ENCODE results near the gene DSN1. TPM values are rescaled to one million over a fixed set of nuclear protein-coding genes. Genes with fewer than 3 reads are reported as not detected.
A peak's percentile ranks its signal among the peaks of the same experiment; 100 is the strongest.

Gene DSN1
- total RNA-seq, 6 donors from 2014 or later = 4.7 to 29.3 (median 7.8) TPM

- no peaks in the 10 kb centered on the region for H3K27me3 ChIP-seq
- DNase-seq = no peak
- 60 to 69% methylated on average over 3 of the region's 3 CpGs for WGBS, 2 donors
- no peaks in the 10 kb centered on the region for H3K9me3 ChIP-seq
- H3K36me3 ChIP-seq = no peaks in the 10 kb centered on the region
- TF ChIP-seq POLR2A (IDR thresholded peaks at IDR 0.05) (no peak), CTCF (IDR thresholded peaks at IDR 0.05) (no peak), POLR2AphosphoS5 (IDR thresholded peaks at IDR 0.05) (no peak), EP300 (IDR thresholded peaks at IDR 0.05) (no peak)
- H3K27ac ChIP-seq = no peak overlapping the region
- ATAC-seq (ENCODE audit: low FRiP score in 2 of 2) = no peak
- H3K4me1 ChIP-seq = peaks cover 17 to 24% (median 20%) of the 10 kb centered on the region in 4 donors
- no peak overlapping the region for H3K4me3 ChIP-seq
These were observed 3.6 kb upstream of the DSN1 start for GRCh38 chr20:36777167-36777566.

- Histone ChIP-seq H3K27ac (peak overlapping the region in 2 of 4 donors; percentile 5 to 95), H3K4me1 (peaks cover 17 to 24% (median 20%) of the 10 kb centered on the region in 4 donors), H3K27me3 (no peaks in the 10 kb centered on the region), H3K36me3 (no peaks in the 10 kb centered on the region), H3K9me3 (no peaks in the 10 kb centered on the region), H3K4me3 (no peak overlapping the region)
- no peak for TF ChIP-seq CTCF (IDR thresholded peaks at IDR 0.05)
- TF ChIP-seq POLR2A (IDR thresholded peaks at IDR 0.05) = no peak
- TF ChIP-seq EP300 (IDR thresholded peaks at IDR 0.05) = no peak
- TF ChIP-seq POLR2AphosphoS5 (IDR thresholded peaks at IDR 0.05) = no peak
- WGBS, 2 donors = 75 to 80% methylated on average over 3 of the region's 3 CpGs
- no peak for DNase-seq
- no peak for ATAC-seq (ENCODE audit: low FRiP score in 2 of 2)
These were observed 2.3 kb upstream of the DSN1 start for GRCh38 chr20:36775826-36776225.

GRCh38 chr20:36775196-36775595 is 1.6 kb upstream of the DSN1 start:
- Histone ChIP-seq H3K4me3 (no peak overlapping the region), H3K27ac (peak overlapping the region in 3 of 4 donors; percentile 94 to 96 (median 95)), H3K4me1 (peaks cover 17 to 24% (median 20%) of the 10 kb centered on the region in 4 donors), H3K27me3 (no peaks in the 10 kb centered on the region), H3K9me3 (no peaks in the 10 kb centered on the region), H3K36me3 (no peaks in the 10 kb centered on the region)
- TF ChIP-seq POLR2AphosphoS5 (IDR thresholded peaks at IDR 0.05) (no peak), EP300 (IDR thresholded peaks at IDR 0.05) (no peak), POLR2A (IDR thresholded peaks at IDR 0.05) (no peak), CTCF (IDR thresholded peaks at IDR 0.05) (no peak)
- 44 to 74% methylated on average over 2 of the region's 2 CpGs for WGBS, 2 donors
- ATAC-seq (ENCODE audit: low FRiP score in 2 of 2) (no peak), DNase-seq (no peak)

- H3K4me3 ChIP-seq = peak overlapping the region; percentile 43 to 90 (median 74)
- ATAC-seq (ENCODE audit: low FRiP score in 2 of 2) (no peak), DNase-seq (no peak)
- 3 to 13% methylated on average over 5 to 28 of the region's 28 CpGs for WGBS, 2 donors
- TF ChIP-seq POLR2A (IDR thresholded peaks at IDR 0.05) (no peak), CTCF (IDR thresholded peaks at IDR 0.05) (no peak), POLR2AphosphoS5 (IDR thresholded peaks at IDR 0.05) (no peak), EP300 (IDR thresholded peaks at IDR 0.05) (no peak)
- no peaks in the 10 kb centered on the region for H3K27me3 ChIP-seq
- no peaks in the 10 kb centered on the region for H3K36me3 ChIP-seq
- H3K4me1 ChIP-seq = peaks cover 17 to 24% (median 20%) of the 10 kb centered on the region in 4 donors
- no peaks in the 10 kb centered on the region for H3K9me3 ChIP-seq
- H3K27ac ChIP-seq = peak overlapping the region; percentile 93 to 96 (median 94)
These were observed 411 bp downstream of the DSN1 start for GRCh38 chr20:36773107-36773596.

GRCh38 chr20:36770680-36771079 is 2.9 kb downstream of the DSN1 start:
- Histone ChIP-seq H3K36me3 (peaks cover 0 to 7% (median 0%) of the 10 kb centered on the region in 4 donors), H3K27ac (no peak overlapping the region), H3K27me3 (no peaks in the 10 kb centered on the region), H3K4me3 (no peak overlapping the region), H3K9me3 (no peaks in the 10 kb centered on the region), H3K4me1 (peaks cover 17 to 24% (median 20%) of the 10 kb centered on the region in 4 donors)
- no peak for ATAC-seq (ENCODE audit: low FRiP score in 2 of 2)
- 78 to 94% methylated on average over 7 of the region's 7 CpGs for WGBS, 2 donors
- no peak for DNase-seq
- TF ChIP-seq CTCF (IDR thresholded peaks at IDR 0.05) (no peak), EP300 (IDR thresholded peaks at IDR 0.05) (no peak), POLR2A (IDR thresholded peaks at IDR 0.05) (no peak), POLR2AphosphoS5 (IDR thresholded peaks at IDR 0.05) (no peak)
